H1 (cell line): ENCODE measurements around the gene USP7. TPM values are rescaled to one million over a fixed set of nuclear protein-coding genes. Genes with fewer than 3 reads are reported as not detected.

Experiments
- CTCF ChIA-PET: fragments of 300-600 bp; sonication (Branson Sonifier 250); formaldehyde crosslinking; loops from one replicate; lab custom pipeline; 2021; ENCODE audit not compliant: partially characterized antibody; lab: Charles Lee
- POLR2A ChIA-PET: fragments of 300-600 bp; sonication (Branson Sonifier 250); formaldehyde crosslinking; loops from one replicate; lab custom pipeline; 2021; ENCODE audit warnings: inconsistent platforms; ENCODE audit not compliant: partially characterized antibody; lab: Charles Lee
- DNase-seq, 2 experiments: peaks; one replicate each; pipeline versions ENCODE4 v3.0.0 to v3.0.0-alpha.2; 2010 to 2022; ENCODE audit warnings: low spot score in 2 of 2, low read depth in 1 of 2, mixed read lengths in 1 of 2
- FAIRE-seq: peaks from 2 replicates; lab custom pipeline; 2011; peaks lifted over from hg19 to GRCh38; lab: Jason Lieb, UNC
- H2AFZ ChIP-seq: 2 replicates; pipeline ENCODE4 v1.8.1; 2012; ENCODE audit warnings: low read length, inconsistent platforms
- H2AK5ac ChIP-seq: 2 replicates; pipeline ENCODE4 v1.6.1; 2013; ENCODE audit warnings: low read depth, low read length
- H2BK120ac ChIP-seq: replicated peaks from 2 replicates; pipeline ENCODE3; 2013; ENCODE audit warnings: low read depth, low read length, inconsistent platforms
- H2BK12ac ChIP-seq: 2 replicates; pipeline ENCODE4 v1.6.1; 2013; ENCODE audit warnings: low read depth, low read length
- H2BK15ac ChIP-seq: 2 replicates; pipeline ENCODE4 v1.6.1; 2013; ENCODE audit warnings: low read length
- H2BK20ac ChIP-seq: 2 replicates; pipeline ENCODE4 v1.6.1; 2013; ENCODE audit warnings: low read length
- H2BK5ac ChIP-seq: 2 replicates; pipeline ENCODE4 v1.6.1; 2013; ENCODE audit warnings: low read depth, low read length
- H3K14ac ChIP-seq: 2 replicates; pipeline ENCODE4 v1.6.1; 2013; ENCODE audit warnings: inconsistent platforms; ENCODE audit not compliant: insufficient read length
- H3K18ac ChIP-seq: 2 replicates; pipeline ENCODE4 v1.6.1; 2013; ENCODE audit warnings: low read length; ENCODE audit errors: extremely low read depth
- H3K23ac ChIP-seq: 2 replicates; pipeline ENCODE4 v1.6.1; 2013; ENCODE audit warnings: inconsistent platforms; ENCODE audit not compliant: insufficient read length
- H3K23me2 ChIP-seq: 2 replicates; pipeline ENCODE4 v1.6.1; 2013; ENCODE audit warnings: low read depth, low read length
- H3K27ac ChIP-seq: 2 replicates; pipeline ENCODE4 v1.6.1; 2011; ENCODE audit warnings: low read depth, low read length, inconsistent platforms
- H3K27me3 ChIP-seq, 4 experiments: replicated peaks in 1 of 4; 1 replicate in 1 of 4; 2 replicates in 3 of 4; pipeline versions ENCODE4 v1.6.1 to v1.8.1; 2011 to 2013; ENCODE audit warnings: low read length in 3 of 4, mild to moderate bottlenecking in 3 of 4, inconsistent platforms in 2 of 4, mixed read lengths in 2 of 4, moderate library complexity in 1 of 4; ENCODE audit not compliant: control insufficient read depth in 3 of 4, insufficient read depth in 3 of 4; ENCODE audit errors: extremely low read depth in 1 of 4
- H3K36me3 ChIP-seq, 4 experiments: 2 replicates each; pipeline versions ENCODE4 v1.6.1 to v1.8.1; 2011 to 2013; ENCODE audit warnings: mild to moderate bottlenecking in 4 of 4, low read length in 3 of 4, moderate library complexity in 2 of 4, control low read depth in 1 of 4, inconsistent platforms in 1 of 4; ENCODE audit not compliant: insufficient read depth in 4 of 4, control insufficient read depth in 2 of 4
- H3K4ac ChIP-seq: replicated peaks from 2 replicates; pipeline ENCODE3; 2013; ENCODE audit warnings: low read length, low read depth, mixed read lengths, inconsistent platforms; ENCODE audit not compliant: insufficient read length
- H3K4me1 ChIP-seq, 4 experiments: replicated peaks in 1 of 4; 1 replicate in 1 of 4; 2 replicates in 3 of 4; pipeline versions ENCODE4 v1.6.1 to v1.8.1; 2011 to 2013; ENCODE audit warnings: low read length in 3 of 4, inconsistent platforms in 2 of 4, mixed read lengths in 1 of 4; ENCODE audit not compliant: insufficient read depth in 4 of 4, control insufficient read depth in 3 of 4
- H3K4me2 ChIP-seq, 2 experiments: 2 replicates each; pipeline versions ENCODE4 v1.6.1 to v1.8.1; 2011 to 2013; ENCODE audit warnings: low read depth in 2 of 2, low read length in 2 of 2, control low read depth in 1 of 2, inconsistent platforms in 1 of 2, mild to moderate bottlenecking in 1 of 2; ENCODE audit not compliant: insufficient read depth in 1 of 2
- H3K4me3 ChIP-seq, 4 experiments: fragments of 200-600, 300-600 bp in 1 of 4; sonication (generic), shearing (Covaris generic), sonication (Bioruptor Twin) in 1 of 4; 2 replicates each; pipeline versions ENCODE4 v1.5.1 to v1.8.1; 2011 to 2016; ENCODE audit warnings: low read length in 4 of 4, low read depth in 3 of 4, control low read depth in 2 of 4, inconsistent platforms in 2 of 4, mild to moderate bottlenecking in 2 of 4, mixed read lengths in 1 of 4, moderate library complexity in 1 of 4; ENCODE audit not compliant: insufficient read depth in 2 of 4; ENCODE audit errors: extremely low read depth in 1 of 4
- H3K56ac ChIP-seq: replicated peaks from 2 replicates; pipeline ENCODE3; 2013; ENCODE audit warnings: low read depth, mild to moderate bottlenecking, mixed read lengths, low read length, inconsistent platforms; ENCODE audit not compliant: insufficient read length
- H3K79me1 ChIP-seq: 2 replicates; pipeline ENCODE4 v1.6.1; 2013; ENCODE audit warnings: low read depth, low read length, control low read depth
- H3K79me2 ChIP-seq, 2 experiments: 2 replicates each; pipeline versions ENCODE4 v1.6.1 to v1.8.1; 2012 to 2013; ENCODE audit warnings: low read length in 2 of 2, mild to moderate bottlenecking in 2 of 2, inconsistent platforms in 1 of 2; ENCODE audit not compliant: insufficient read depth in 2 of 2, control insufficient read depth in 1 of 2
- H3K9ac ChIP-seq, 4 experiments: replicated peaks in 1 of 4; 1 replicate in 1 of 4; 2 replicates in 3 of 4; pipeline versions ENCODE4 v1.6.1 to v1.8.1; 2011 to 2013; ENCODE audit warnings: low read depth in 3 of 4, low read length in 3 of 4, control low read depth in 2 of 4, mild to moderate bottlenecking in 2 of 4, moderate library complexity in 2 of 4, inconsistent platforms in 1 of 4; ENCODE audit errors: extremely low read depth in 1 of 4
- H3K9me3 ChIP-seq, 2 experiments: 2 replicates each; pipeline versions ENCODE4 v1.6.1 to v1.8.1; 2012 to 2013; ENCODE audit warnings: mild to moderate bottlenecking in 2 of 2, moderate library complexity in 2 of 2, control low read depth in 1 of 2, inconsistent platforms in 1 of 2, low read depth in 1 of 2, low read length in 1 of 2, mixed read lengths in 1 of 2; ENCODE audit not compliant: insufficient read depth in 2 of 2
- H4K20me1 ChIP-seq, 2 experiments: replicated peaks in 1 of 2; 2 replicates each; pipeline versions ENCODE3 to v1.8.1; 2011 to 2013; ENCODE audit warnings: inconsistent platforms in 2 of 2, low read length in 2 of 2, mild to moderate bottlenecking in 1 of 2; ENCODE audit not compliant: insufficient read depth in 2 of 2, control insufficient read depth in 1 of 2
- H4K5ac ChIP-seq: 2 replicates; pipeline ENCODE4 v1.6.1; 2013; ENCODE audit warnings: low read length, low read depth, mixed read lengths, inconsistent platforms; ENCODE audit not compliant: insufficient read length
- H4K8ac ChIP-seq: 2 replicates; pipeline ENCODE4 v1.8.0; 2013; ENCODE audit warnings: mild to moderate bottlenecking, moderate library complexity, low read length, inconsistent platforms; ENCODE audit not compliant: insufficient read depth; ENCODE audit errors: extremely low read depth
- H4K91ac ChIP-seq: replicated peaks from 2 replicates; pipeline ENCODE3; 2013; ENCODE audit warnings: low read length, mixed read lengths, inconsistent platforms; ENCODE audit not compliant: insufficient read length
- FOSL1 ChIP-seq: IDR thresholded peaks from 2 replicates; pipeline ENCODE4 v1.6.1; 2011; ENCODE audit warnings: mild to moderate bottlenecking, low read depth, low read length, moderate library complexity; ENCODE audit not compliant: insufficient read depth
- PHF8 ChIP-seq: fragments of 200-600 bp; sonication (generic); conservative IDR thresholded peaks from 2 replicates; pipeline ENCODE4 v1.7.1; 2012; ENCODE audit warnings: low read depth, mild to moderate bottlenecking, inconsistent platforms, low read length, moderate library complexity
- RAD21 ChIP-seq, 2 experiments: IDR thresholded peaks in 1 of 2; conservative IDR thresholded peaks in 1 of 2; 2 replicates each; pipeline ENCODE4 v1.6.1; 2011; ENCODE audit warnings: low read depth in 2 of 2, low read length in 2 of 2, improper control_type of control experiment in 1 of 2, inconsistent platforms in 1 of 2, mild to moderate bottlenecking in 1 of 2, moderate library complexity in 1 of 2
- WGBS, 2 experiments: shearing (Covaris generic) in 1 of 2; methylation state at CpG; one replicate each; pipeline versions ENCODE4 v1.1.6 to v1.1.7; 2013 to 2015; ENCODE audit warnings: low lambda C conversion rate in 2 of 2, mixed read lengths in 2 of 2, inconsistent platforms in 1 of 2, low coverage in 1 of 2, missing lambda C conversion rate in 1 of 2; ENCODE audit not compliant: insufficient replicate concordance in 2 of 2, insufficient coverage in 1 of 2, insufficient read length in 1 of 2; ENCODE audit errors: extremely low coverage in 1 of 2, missing lambda C conversion rate in 1 of 2; 5-methylcytosine and 5-hydroxymethylcytosine counted together
- polyA plus RNA-seq, 7 experiments: library from polyadenylated mRNA; depleted of rRNA in 3 of 7; stranded (reverse) in 5 of 7; unstranded in 2 of 7; fragments of >200 nt in 5 of 7; fragments of 200-250 nt in 2 of 7; gene quantifications; 1 replicate in 5 of 7; 2 replicates in 1 of 7; 4 replicates in 1 of 7; pipeline versions ENCODE4 v1.2.1 to v1.2.3, GENCODE V29; 2011 to 2013; ENCODE audit warnings: missing spikeins in 2 of 7, mixed read lengths in 2 of 7
- total RNA-seq: library from RNA; stranded (reverse); fragmentation: NEBNext Ultra II Directional; extraction: Animal tissue kit (Norgen Biotek cat#: 25700); gene quantifications from 2 replicates; pipeline ENCODE4 v1.2.1, GENCODE V29; 2021
- TF ChIP-seq, protein P1 (sequence below), 3 experiments: IDR thresholded peaks; 1 replicate in 2 of 3; 2 replicates in 1 of 3; pipeline versions ENCODE4 v1.5.1 to v1.6.1; 2011; ENCODE audit warnings: low read length in 3 of 3, mild to moderate bottlenecking in 3 of 3, inconsistent platforms in 2 of 3, low read depth in 1 of 3, moderate library complexity in 1 of 3; ENCODE audit not compliant: insufficient read depth in 1 of 3; ENCODE audit errors: control extremely low read depth in 1 of 3

The USP7 gene
- total and polyA plus RNA-seq, 2 of the 8 experiments (the other 6 are each of a cell fraction or from before 2014, with no cell fraction given), result 21.3 to 211 TPM

DNA sequence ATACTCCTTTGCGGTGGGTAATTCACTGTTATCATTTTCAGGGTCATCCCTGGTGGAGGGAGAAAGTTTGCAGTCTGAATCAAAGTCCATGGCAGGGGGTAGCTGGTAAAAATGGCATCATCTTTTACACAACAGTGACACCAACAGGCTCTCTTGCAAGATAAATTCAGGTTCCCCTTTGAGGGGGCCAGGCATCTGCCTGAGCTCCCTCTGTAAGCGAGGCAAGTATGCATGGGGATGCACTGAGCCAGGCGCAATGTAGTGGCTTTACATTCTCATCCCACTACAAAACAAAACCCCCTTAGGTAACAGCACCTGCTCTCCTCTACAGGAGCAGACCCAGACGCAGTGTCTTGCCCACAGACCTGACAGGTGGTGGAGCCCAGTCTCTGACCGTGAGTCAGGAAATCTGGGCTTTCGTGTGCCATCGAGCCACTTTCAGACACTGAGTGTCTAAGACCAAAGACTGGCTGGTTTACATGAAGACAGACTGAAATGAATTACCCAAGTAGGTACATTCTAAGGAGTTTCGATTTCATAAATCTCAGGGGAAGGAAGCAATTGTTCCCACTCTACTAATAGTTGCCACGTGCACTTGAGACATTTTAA is 63.9 kb downstream of the USP7 start:
- H4K8ac ChIP-seq, result no peak overlapping the region; the same call in 1 of the 2 replicates
- no peak overlapping the region for H2AK5ac ChIP-seq
- H4K5ac ChIP-seq, result no peak overlapping the region
- FAIRE-seq (no peak), DNase-seq (no peak)
- no peaks in the 10 kb centered on the region for H3K23me2 ChIP-seq
- TF ChIP-seq FOSL1 (no peak), RAD21 (IDR thresholded peaks at IDR 0.05 in 1 of 2, conservative IDR thresholded peaks at IDR 0.05 in 1 of 2; ENCODE audit: low read depth in 2 of 2, low read length in 2 of 2) (peak; percentile 24 to 36; a peak in 3 of 4 replicates), PHF8 (no peak)
- TF ChIP-seq, protein P1, sequence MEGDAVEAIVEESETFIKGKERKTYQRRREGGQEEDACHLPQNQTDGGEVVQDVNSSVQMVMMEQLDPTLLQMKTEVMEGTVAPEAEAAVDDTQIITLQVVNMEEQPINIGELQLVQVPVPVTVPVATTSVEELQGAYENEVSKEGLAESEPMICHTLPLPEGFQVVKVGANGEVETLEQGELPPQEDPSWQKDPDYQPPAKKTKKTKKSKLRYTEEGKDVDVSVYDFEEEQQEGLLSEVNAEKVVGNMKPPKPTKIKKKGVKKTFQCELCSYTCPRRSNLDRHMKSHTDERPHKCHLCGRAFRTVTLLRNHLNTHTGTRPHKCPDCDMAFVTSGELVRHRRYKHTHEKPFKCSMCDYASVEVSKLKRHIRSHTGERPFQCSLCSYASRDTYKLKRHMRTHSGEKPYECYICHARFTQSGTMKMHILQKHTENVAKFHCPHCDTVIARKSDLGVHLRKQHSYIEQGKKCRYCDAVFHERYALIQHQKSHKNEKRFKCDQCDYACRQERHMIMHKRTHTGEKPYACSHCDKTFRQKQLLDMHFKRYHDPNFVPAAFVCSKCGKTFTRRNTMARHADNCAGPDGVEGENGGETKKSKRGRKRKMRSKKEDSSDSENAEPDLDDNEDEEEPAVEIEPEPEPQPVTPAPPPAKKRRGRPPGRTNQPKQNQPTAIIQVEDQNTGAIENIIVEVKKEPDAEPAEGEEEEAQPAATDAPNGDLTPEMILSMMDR (IDR thresholded peaks at IDR 0.05; ENCODE audit: control extremely low read depth in 1 of 3, insufficient read depth in 1 of 3, low read depth in 1 of 3, low read length in 3 of 3), result peak in 2 of 3 experiments; percentile 11 to 16; a peak in 3 of 4 replicates
- no peak overlapping the region for H3K4me2 ChIP-seq
- no peak overlapping the region for H4K91ac ChIP-seq
- H2BK20ac ChIP-seq, result no peak overlapping the region
- no peaks in the 10 kb centered on the region for H3K79me2 ChIP-seq
- 0 out of 2 replicates have a peak overlapping the region, but pooled peaks have one; percentile 1 for H2BK5ac ChIP-seq
- 90% methylated on average over 9 of the region's 9 CpGs; no CpG with 5 or more reads in 1 of the 2 experiments for WGBS, 2 experiments
- no peak overlapping the region for H2BK120ac ChIP-seq
- H3K23ac ChIP-seq, result no peak overlapping the region
- H3K4ac ChIP-seq, result no peak overlapping the region
- H3K4me3 ChIP-seq, result no peak overlapping the region
- H3K56ac ChIP-seq, result no peak overlapping the region
- H3K27me3 ChIP-seq, result no peaks in the 10 kb centered on the region
- POLR2A ChIA-PET, result interaction anchor here (0.6 to 1.5 kb wide), 4 partner anchors 10 to 48 kb away, joined by 3 read pairs; no protein-coding TSS in a partner anchor
- peaks cover 2 to 7% of the 10 kb centered on the region in 2 experiments for H4K20me1 ChIP-seq
- no peaks in the 10 kb centered on the region for H3K9me3 ChIP-seq
- no peak overlapping the region for H2BK12ac ChIP-seq
- no peak overlapping the region for H2AFZ ChIP-seq
- no peak overlapping the region for H3K27ac ChIP-seq
- no peak overlapping the region for H2BK15ac ChIP-seq
- no peak overlapping the region for H3K9ac ChIP-seq
- H3K79me1 ChIP-seq, result no peaks in the 10 kb centered on the region; the same call in 1 of the 2 replicates
- H3K18ac ChIP-seq, result no peak overlapping the region
- no peaks in the 10 kb centered on the region; a peak in 2 of 7 replicates for H3K4me1 ChIP-seq
- H3K36me3 ChIP-seq, result peaks cover 61 to 91% (median 82%) of the 10 kb centered on the region in 4 experiments
- CTCF ChIA-PET, result interaction anchor here (1.0 to 3.1 kb wide), 8 partner anchors 14 to 235 kb away, joined by 3 to 18 read pairs (median 4); partner anchors contain the start of gene LITAFD
- no peak overlapping the region for H3K14ac ChIP-seq
